OCI-LY3 (cell line): ENCODE results near the gene RNF152.

ENCODE experiments used
- H2AFZ ChIP-seq: fragments of 200-600, 300-600 bp; shearing (Covaris generic); 2 replicates; pipeline ENCODE4 v1.6.0; 2014; ENCODE audit warnings: antibody characterized with exemption, low read depth, low read length
- H3K27ac ChIP-seq: fragments of 200-600, 300-600 bp; sonication (generic); 2 replicates; pipeline ENCODE4 v1.5.1; 2014; ENCODE audit warnings: mild to moderate bottlenecking, low read length, moderate library complexity, mixed read lengths
- H3K27me3 ChIP-seq: fragments of 200-600, 300-600 bp; sonication (generic); 2 replicates; pipeline ENCODE4 v1.6.1; 2014; ENCODE audit warnings: low read depth, low read length, mixed read lengths
- H3K36me3 ChIP-seq: fragments of 200-600, 300-600 bp; sonication (generic); replicated peaks from 2 replicates; pipeline ENCODE3; 2014; ENCODE audit warnings: low read depth, low read length, mixed read lengths
- H3K4me1 ChIP-seq: fragments of 300-600, 200-600 bp; sonication (generic); 2 replicates; pipeline ENCODE4 v1.6.1; 2014; ENCODE audit warnings: low read length, mixed read lengths
- H3K4me2 ChIP-seq: fragments of 200-600, 300-600 bp; sonication (generic); 2 replicates; pipeline ENCODE4 v1.6.1; 2014; ENCODE audit warnings: low read length, mixed read lengths
- H3K4me3 ChIP-seq: fragments of 300-600, 200-600 bp; sonication (generic); 2 replicates; pipeline ENCODE4 v1.5.1; 2014; ENCODE audit warnings: antibody characterized with exemption, mild to moderate bottlenecking, low read length, moderate library complexity
- H3K79me2 ChIP-seq: fragments of 300-600, 200-600 bp; shearing (Covaris generic); 2 replicates; pipeline ENCODE4 v1.6.1; 2014; ENCODE audit warnings: mild to moderate bottlenecking, low read length, mixed read lengths
- H3K9ac ChIP-seq: fragments of 300-600, 200-600 bp; shearing (Covaris generic); 2 replicates; pipeline ENCODE4 v1.6.0; 2014; ENCODE audit warnings: mild to moderate bottlenecking, low read length, moderate library complexity
- H3K9me3 ChIP-seq: fragments of 200-600, 300-600 bp; shearing (Covaris generic); 2 replicates; pipeline ENCODE4 v1.6.1; 2014; ENCODE audit warnings: low read length, mixed read lengths; ENCODE audit not compliant: insufficient read depth
- H4K20me1 ChIP-seq: fragments of 200-600, 300-600 bp; sonication (generic); 2 replicates; pipeline ENCODE4 v1.6.1; 2016; ENCODE audit warnings: low read length, mixed read lengths; ENCODE audit not compliant: insufficient read depth
- CTCF ChIP-seq: fragments of 200-600, 300-600 bp; sonication (generic); IDR thresholded peaks from 2 replicates; pipeline ENCODE4 v1.5.1; 2014; ENCODE audit warnings: antibody characterized with exemption, low read length, low read depth
- EZH2phosphoT487 ChIP-seq: fragments of 200-600 bp; shearing (Covaris generic); IDR thresholded peaks from 2 replicates; pipeline ENCODE4 v1.6.1; 2018; ENCODE audit warnings: antibody characterized with exemption, mixed run types, low read depth

The RNF152 gene

GRCh38 chr18:61890344-61890743, 2.5 kb downstream of the RNF152 start:
- no peaks in the 10 kb centered on the region for H3K36me3 ChIP-seq
- no peaks in the 10 kb centered on the region for H3K9me3 ChIP-seq
- no peak overlapping the region for H3K9ac ChIP-seq
- no peak overlapping the region for H3K4me3 ChIP-seq
- no peak overlapping the region for H2AFZ ChIP-seq
- H3K27ac ChIP-seq = no peak overlapping the region
- no peak for TF ChIP-seq CTCF
- TF ChIP-seq EZH2phosphoT487 = no peak
- H3K4me2 ChIP-seq = no peak overlapping the region
- no peaks in the 10 kb centered on the region for H3K4me1 ChIP-seq
- H3K27me3 ChIP-seq = peaks cover 40% of the 10 kb centered on the region
- no peaks in the 10 kb centered on the region for H3K79me2 ChIP-seq
- no peaks in the 10 kb centered on the region for H4K20me1 ChIP-seq

GRCh38 chr18:61889541-61889940, 3.3 kb downstream of the RNF152 start:
- no peaks in the 10 kb centered on the region for H3K9me3 ChIP-seq
- no peaks in the 10 kb centered on the region for H3K4me1 ChIP-seq
- H3K36me3 ChIP-seq = no peaks in the 10 kb centered on the region
- H3K79me2 ChIP-seq = no peaks in the 10 kb centered on the region
- H3K27ac ChIP-seq = no peak overlapping the region
- H3K4me2 ChIP-seq = no peak overlapping the region
- no peak overlapping the region for H2AFZ ChIP-seq
- no peak overlapping the region for H3K4me3 ChIP-seq
- TF ChIP-seq CTCF (no peak), EZH2phosphoT487 (no peak)
- no peaks in the 10 kb centered on the region for H4K20me1 ChIP-seq
- peaks cover 45% of the 10 kb centered on the region for H3K27me3 ChIP-seq
- H3K9ac ChIP-seq = no peak overlapping the region

GRCh38 chr18:61888622-61889021, 4.2 kb downstream of the RNF152 start:
- peaks cover 50% of the 10 kb centered on the region for H3K27me3 ChIP-seq
- H3K79me2 ChIP-seq = no peaks in the 10 kb centered on the region
- TF ChIP-seq CTCF (no peak), EZH2phosphoT487 (no peak)
- no peak overlapping the region for H3K9ac ChIP-seq
- H3K9me3 ChIP-seq = no peaks in the 10 kb centered on the region
- H3K36me3 ChIP-seq = no peaks in the 10 kb centered on the region
- H3K27ac ChIP-seq = no peak overlapping the region
- H4K20me1 ChIP-seq = no peaks in the 10 kb centered on the region
- H2AFZ ChIP-seq = no peak overlapping the region
- no peaks in the 10 kb centered on the region for H3K4me1 ChIP-seq
- H3K4me3 ChIP-seq = no peak overlapping the region
- no peak overlapping the region for H3K4me2 ChIP-seq

GRCh38 chr18:61887838-61888237, 5.0 kb downstream of the RNF152 start:
- Histone ChIP-seq H3K9me3 (no peaks in the 10 kb centered on the region), H3K36me3 (no peaks in the 10 kb centered on the region), H3K4me3 (no peak overlapping the region), H3K9ac (no peak overlapping the region), H4K20me1 (no peaks in the 10 kb centered on the region), H3K27me3 (peaks cover 52% of the 10 kb centered on the region), H3K27ac (no peak overlapping the region), H3K4me2 (no peak overlapping the region), H3K4me1 (no peaks in the 10 kb centered on the region), H3K79me2 (no peaks in the 10 kb centered on the region), H2AFZ (no peak overlapping the region)
- TF ChIP-seq CTCF (no peak), EZH2phosphoT487 (no peak)
